Left lung (tissue), 10 donors: ENCODE results near the gene BARX2. TPM values are rescaled to one million over a fixed set of nuclear protein-coding genes. Genes with fewer than 3 reads are reported as not detected.

ENCODE experiments used
- ATAC-seq: fragments of 200-7000 bp; cut with Tn5 transposase; one replicate; pipeline ENCODE4 v1.9.1; 2020; ENCODE audit warnings: moderate library complexity
- DNase-seq, 4 donors: peaks; one replicate each; pipeline ENCODE4 v3.0.0-alpha.2; 2013 to 2020
- H3K27ac ChIP-seq, 2 donors: fragments of 200-600 bp; sonication (generic) in 1 of 2; one replicate each; pipeline versions ENCODE4 v1.5.0 to v1.8.0; 2020 to 2021
- H3K27me3 ChIP-seq, 2 donors: fragments of 200-600 bp; sonication (generic) in 1 of 2; one replicate each; pipeline versions ENCODE4 v1.5.0 to v1.8.0; 2020 to 2021
- H3K36me3 ChIP-seq, 2 donors: fragments of 200-600 bp; sonication (generic) in 1 of 2; one replicate each; pipeline versions ENCODE4 v1.5.0 to v1.8.0; 2020 to 2021
- H3K4me1 ChIP-seq, 2 donors: fragments of 200-600 bp; one replicate each; pipeline ENCODE4 v1.8.0; 2021
- H3K4me3 ChIP-seq, 2 donors: fragments of 200-600 bp; sonication (generic) in 1 of 2; one replicate each; pipeline versions ENCODE4 v1.5.0 to v1.8.0; 2020 to 2021; ENCODE audit warnings: mild to moderate bottlenecking in 1 of 2
- H3K9me3 ChIP-seq, 2 donors: fragments of 200-600 bp; sonication (generic) in 1 of 2; one replicate each; pipeline versions ENCODE4 v1.5.0 to v1.8.0; 2020 to 2021
- CTCF ChIP-seq, 2 donors: fragments of 200-600 bp; sonication (generic) in 1 of 2; IDR thresholded peaks; one replicate each; pipeline versions ENCODE4 v1.5.0 to v1.8.0; 2021; ENCODE audit warnings: antibody characterized with exemption in 2 of 2
- intact Hi-C, 2 donors: fragments of 100-400 bp; cut with DNase I; formaldehyde crosslinking; loops; one replicate each; pipeline versions ENCODE4 v1.11.2 to v1.14.2; 2022
- polyA plus RNA-seq, 6 donors: library from polyadenylated mRNA; unstranded; fragments of 120-200 nt; gene quantifications; one replicate each; pipeline ENCODE4 v1.2.1, GENCODE V29; 2013; ENCODE audit not compliant: insufficient read length in 6 of 6
- total RNA-seq, 2 donors: library from RNA; stranded (reverse); fragmentation: NEBNext Ultra II Directional; extraction: Animal tissue kit (Norgen Biotek cat#: 25700); gene quantifications; one replicate each; pipeline ENCODE4 v1.2.1, GENCODE V29; 2021
- donor health status: DM: no; HTN: yes; CAD: no.
- donor health status: DM: no; HTN: no; CAD: no.

BARX2 gene
- total and polyA plus RNA-seq, 8 donors: 0.10 to 0.51 (median 0.26) TPM

- intact Hi-C loops: no loop called here
- H3K27ac ChIP-seq: no peak overlapping the region
- TF ChIP-seq CTCF (IDR thresholded peaks at IDR 0.05): no peak
These were observed 8.8 kb downstream of the BARX2 start for GRCh38 chr11:129384415-129384814.

GRCh38 chr11:129385801-129386200, 10.2 kb downstream of the BARX2 start:
- intact Hi-C loops: no loop called here
- DNase-seq: no peak
- H3K9me3 ChIP-seq: no peaks in the 10 kb centered on the region
- TF ChIP-seq CTCF (IDR thresholded peaks at IDR 0.05): no peak
- H3K36me3 ChIP-seq: no peaks in the 10 kb centered on the region
- no peak for ATAC-seq
- peaks cover 0 to 43% of the 10 kb centered on the region in 2 donors for H3K27me3 ChIP-seq
- no peaks in the 10 kb centered on the region for H3K4me1 ChIP-seq
- no peak overlapping the region for H3K27ac ChIP-seq
- H3K4me3 ChIP-seq: no peak overlapping the region

More at GRCh38 chr11:129384415-129384814, 8.8 kb downstream of the BARX2 start:
- Histone ChIP-seq H3K9me3 (no peaks in the 10 kb centered on the region), H3K27me3 (peaks cover 4 to 54% of the 10 kb centered on the region in 2 donors), H3K36me3 (no peaks in the 10 kb centered on the region), H3K4me1 (no peaks in the 10 kb centered on the region), H3K4me3 (no peak overlapping the region)
- no peak for DNase-seq
- ATAC-seq: no peak

- ATAC-seq (no peak), DNase-seq (no peak)
- TF ChIP-seq CTCF (IDR thresholded peaks at IDR 0.05): no peak
- H3K4me1 ChIP-seq: no peaks in the 10 kb centered on the region
- no peaks in the 10 kb centered on the region for H3K9me3 ChIP-seq
- no peak overlapping the region for H3K27ac ChIP-seq
- no peaks in the 10 kb centered on the region for H3K36me3 ChIP-seq
- intact Hi-C loops: no loop called here
- peaks cover 0 to 49% of the 10 kb centered on the region in 2 donors for H3K27me3 ChIP-seq
- no peak overlapping the region for H3K4me3 ChIP-seq
These were observed 11.2 kb downstream of the BARX2 start for GRCh38 chr11:129386795-129387397.

DNA sequence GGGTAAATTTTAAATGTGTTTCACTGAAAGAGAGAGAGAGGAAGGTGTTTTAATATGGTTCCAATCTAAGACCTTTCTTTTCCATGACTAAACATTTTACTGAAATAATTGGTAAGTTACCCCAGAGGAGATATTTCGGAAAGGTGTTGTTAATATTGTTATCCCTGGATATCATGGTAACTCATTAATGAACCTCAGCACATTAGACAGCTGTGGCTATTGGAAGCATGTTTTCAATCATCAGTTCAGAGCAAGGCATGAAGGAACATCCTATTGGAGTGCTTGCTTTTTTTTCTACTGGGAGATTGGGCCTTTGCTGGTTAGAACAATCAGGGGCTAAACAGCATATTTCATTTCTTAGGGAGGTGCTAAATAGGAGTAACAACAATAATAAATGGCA, 11.8 kb downstream of the BARX2 start:
- TF ChIP-seq CTCF (IDR thresholded peaks at IDR 0.05): no peak
- DNase-seq: no peak
- Histone ChIP-seq H3K36me3 (no peaks in the 10 kb centered on the region), H3K27ac (no peak overlapping the region), H3K27me3 (peaks cover 0 to 44% of the 10 kb centered on the region in 2 donors), H3K9me3 (no peaks in the 10 kb centered on the region), H3K4me3 (no peak overlapping the region), H3K4me1 (no peaks in the 10 kb centered on the region)
- intact Hi-C loops: no loop called here
- no peak for ATAC-seq

DNA sequence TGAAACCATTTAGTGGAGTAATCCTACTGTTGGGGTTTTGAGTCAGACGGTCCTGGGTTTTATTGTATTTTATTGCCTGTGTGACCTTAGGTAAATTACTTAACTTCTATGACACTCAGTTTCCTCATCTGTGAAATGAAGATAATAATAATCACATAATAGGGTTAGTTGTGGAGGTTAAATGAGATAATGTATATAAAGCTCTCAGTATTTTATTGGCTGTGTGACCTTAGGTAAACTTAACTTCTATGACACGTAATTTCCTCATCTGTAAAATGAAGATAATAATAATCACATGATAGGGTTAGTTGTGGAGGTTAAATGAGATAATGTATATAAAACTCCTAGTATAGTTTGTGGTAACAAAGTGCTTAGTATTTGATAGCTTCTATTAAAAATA, 13.2 kb downstream of the BARX2 start:
- H3K4me1 ChIP-seq: no peaks in the 10 kb centered on the region
- no peak overlapping the region for H3K27ac ChIP-seq
- no peak for DNase-seq
- no peaks in the 10 kb centered on the region for H3K36me3 ChIP-seq
- H3K9me3 ChIP-seq: no peaks in the 10 kb centered on the region
- no peak for TF ChIP-seq CTCF (IDR thresholded peaks at IDR 0.05)
- intact Hi-C loops: no loop called here
- no peak for ATAC-seq
- H3K4me3 ChIP-seq: no peak overlapping the region
- peaks cover 0 to 37% of the 10 kb centered on the region in 2 donors for H3K27me3 ChIP-seq
